Left lung (tissue), 10 donors: Measurements from ENCODE around the gene OPCML. TPM values are rescaled to one million over a fixed set of nuclear protein-coding genes. Genes with fewer than 3 reads are reported as not detected.

Source experiments
- ATAC-seq: fragments of 200-7000 bp; cut with Tn5 transposase; one replicate; pipeline ENCODE4 v1.9.1; 2020; ENCODE audit warnings: moderate library complexity
- DNase-seq, 4 donors: peaks; one replicate each; pipeline ENCODE4 v3.0.0-alpha.2; 2013 to 2020
- H3K27ac ChIP-seq, 2 donors: fragments of 200-600 bp; sonication (generic) in 1 of 2; one replicate each; pipeline versions ENCODE4 v1.5.0 to v1.8.0; 2020 to 2021
- H3K27me3 ChIP-seq, 2 donors: fragments of 200-600 bp; sonication (generic) in 1 of 2; one replicate each; pipeline versions ENCODE4 v1.5.0 to v1.8.0; 2020 to 2021
- H3K36me3 ChIP-seq, 2 donors: fragments of 200-600 bp; sonication (generic) in 1 of 2; one replicate each; pipeline versions ENCODE4 v1.5.0 to v1.8.0; 2020 to 2021
- H3K4me1 ChIP-seq, 2 donors: fragments of 200-600 bp; one replicate each; pipeline ENCODE4 v1.8.0; 2021
- H3K4me3 ChIP-seq, 2 donors: fragments of 200-600 bp; sonication (generic) in 1 of 2; one replicate each; pipeline versions ENCODE4 v1.5.0 to v1.8.0; 2020 to 2021; ENCODE audit warnings: mild to moderate bottlenecking in 1 of 2
- H3K9me3 ChIP-seq, 2 donors: fragments of 200-600 bp; sonication (generic) in 1 of 2; one replicate each; pipeline versions ENCODE4 v1.5.0 to v1.8.0; 2020 to 2021
- CTCF ChIP-seq, 2 donors: fragments of 200-600 bp; sonication (generic) in 1 of 2; IDR thresholded peaks; one replicate each; pipeline versions ENCODE4 v1.5.0 to v1.8.0; 2021; ENCODE audit warnings: antibody characterized with exemption in 2 of 2
- intact Hi-C, 2 donors: fragments of 100-400 bp; cut with DNase I; formaldehyde crosslinking; loops; one replicate each; pipeline versions ENCODE4 v1.11.2 to v1.14.2; 2022
- polyA plus RNA-seq, 6 donors: library from polyadenylated mRNA; unstranded; fragments of 120-200 nt; gene quantifications; one replicate each; pipeline ENCODE4 v1.2.1, GENCODE V29; 2013; ENCODE audit not compliant: insufficient read length in 6 of 6
- total RNA-seq, 2 donors: library from RNA; stranded (reverse); fragmentation: NEBNext Ultra II Directional; extraction: Animal tissue kit (Norgen Biotek cat#: 25700); gene quantifications; one replicate each; pipeline ENCODE4 v1.2.1, GENCODE V29; 2021
- donor health status: DM: no; HTN: yes; CAD: no.
- donor health status: DM: no; HTN: no; CAD: no.

The OPCML gene
- total and polyA plus RNA-seq, 8 donors: 0.98 to 5.3 (median 1.9) TPM; not detected in 2

- peaks cover 0 to 3% of the 10 kb centered on the region in 2 donors for H3K9me3 ChIP-seq
- no peak for TF ChIP-seq CTCF (IDR thresholded peaks at IDR 0.05)
- no peak for ATAC-seq
- H3K4me1 ChIP-seq: no peaks in the 10 kb centered on the region
- no peaks in the 10 kb centered on the region for H3K36me3 ChIP-seq
- no peak overlapping the region for H3K27ac ChIP-seq
- peak in 1 of 4 donors; percentile 21 for DNase-seq
- no peaks in the 10 kb centered on the region for H3K27me3 ChIP-seq
- intact Hi-C loops: no loop called here
- no peak overlapping the region for H3K4me3 ChIP-seq
Measured at GRCh38 chr11:132859306-132859705, 673.0 kb downstream of the OPCML start.

GRCh38 chr11:132858223-132858622 is 674.1 kb downstream of the OPCML start:
- Histone ChIP-seq H3K27me3 (no peaks in the 10 kb centered on the region), H3K36me3 (no peaks in the 10 kb centered on the region), H3K4me1 (no peaks in the 10 kb centered on the region), H3K27ac (no peak overlapping the region), H3K9me3 (peaks cover 0 to 3% of the 10 kb centered on the region in 2 donors), H3K4me3 (no peak overlapping the region)
- ATAC-seq (peak; percentile 61), DNase-seq (no peak)
- TF ChIP-seq CTCF (IDR thresholded peaks at IDR 0.05): no peak
- intact Hi-C loops: no loop called here

GRCh38 chr11:132856032-132856431 is 676.3 kb downstream of the OPCML start:
- Histone ChIP-seq H3K9me3 (peaks cover 0 to 3% of the 10 kb centered on the region in 2 donors), H3K4me3 (no peak overlapping the region), H3K36me3 (no peaks in the 10 kb centered on the region), H3K27me3 (no peaks in the 10 kb centered on the region), H3K4me1 (no peaks in the 10 kb centered on the region), H3K27ac (no peak overlapping the region)
- DNase-seq (no peak), ATAC-seq (no peak)
- TF ChIP-seq CTCF (IDR thresholded peaks at IDR 0.05): no peak
- intact Hi-C loops: no loop called here

- DNase-seq (no peak), ATAC-seq (no peak)
- TF ChIP-seq CTCF (IDR thresholded peaks at IDR 0.05): no peak
- Histone ChIP-seq H3K27me3 (no peaks in the 10 kb centered on the region), H3K36me3 (no peaks in the 10 kb centered on the region), H3K4me1 (no peaks in the 10 kb centered on the region), H3K9me3 (peaks cover 0 to 3% of the 10 kb centered on the region in 2 donors), H3K27ac (no peak overlapping the region), H3K4me3 (no peak overlapping the region)
- intact Hi-C loops: no loop called here
Measured at GRCh38 chr11:132855516-132855915, 676.8 kb downstream of the OPCML start.

GRCh38 chr11:132853886-132854285 is 678.4 kb downstream of the OPCML start:
- no peak overlapping the region for H3K4me3 ChIP-seq
- DNase-seq: no peak
- H3K4me1 ChIP-seq: no peaks in the 10 kb centered on the region
- no peaks in the 10 kb centered on the region for H3K27me3 ChIP-seq
- no peak for ATAC-seq
- TF ChIP-seq CTCF (IDR thresholded peaks at IDR 0.05): no peak
- peaks cover 0 to 3% of the 10 kb centered on the region in 2 donors for H3K9me3 ChIP-seq
- intact Hi-C loops: no loop called here
- H3K27ac ChIP-seq: no peak overlapping the region
- no peaks in the 10 kb centered on the region for H3K36me3 ChIP-seq
